Stimulated activated CD4-positive, alpha-beta T cell treated with anti-CD3 and anti-CD28 coated beads, TNF-alpha, amount 100 ng/mL, for 24 hours (primary cell): ENCODE results near the gene SMNDC1.
"Not testable (repeated sequence)": the region's sequence is repeated elsewhere in the genome, so short reads cannot be mapped to it uniquely, and the experiment has no call there.

Experiments used
- DNase-seq, 3 experiments: peaks; one replicate each; pipeline ENCODE4 v3.0.0-alpha.2; 2020; ENCODE audit warnings: low read depth in 3 of 3

SMNDC1 gene

DNA sequence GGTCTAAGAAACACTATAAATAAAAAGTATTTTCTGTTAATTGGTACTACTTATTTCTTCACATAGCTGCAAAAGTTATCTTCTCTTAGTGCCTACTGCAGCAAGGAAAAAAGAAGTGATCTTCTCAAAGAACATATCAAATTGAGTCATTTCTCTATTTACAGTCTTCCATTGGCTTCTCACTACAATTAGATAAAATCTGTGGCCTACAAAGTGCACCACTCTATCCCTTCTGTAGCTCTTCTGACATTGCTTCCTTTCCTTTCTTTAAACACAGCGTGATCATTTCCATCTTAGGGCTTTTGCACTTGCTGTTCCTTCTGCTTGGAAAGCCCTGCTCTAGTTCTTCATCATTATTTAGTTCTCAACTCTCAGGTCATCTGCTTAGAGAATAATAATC lies 52.6 kb downstream of the SMNDC1 start:
- no peak for DNase-seq

- DNase-seq = not testable (repeated sequence)
Observed at GRCh38 chr10:110251392-110251791, 53.3 kb downstream of the SMNDC1 start.

- not testable (repeated sequence) for DNase-seq
Observed at GRCh38 chr10:110249489-110249888, 55.2 kb downstream of the SMNDC1 start.

GRCh38 chr10:110247833-110248232 lies 56.9 kb downstream of the SMNDC1 start:
- DNase-seq = not testable (repeated sequence)

GRCh38 chr10:110244550-110244949 lies 60.2 kb downstream of the SMNDC1 start:
- no peak for DNase-seq

GRCh38 chr10:110242511-110242910 lies 62.2 kb downstream of the SMNDC1 start:
- DNase-seq = no peak

GRCh38 chr10:110241841-110242240 lies 62.9 kb downstream of the SMNDC1 start:
- DNase-seq = no peak

GRCh38 chr10:110241407-110241806 lies 63.3 kb downstream of the SMNDC1 start:
- no peak for DNase-seq
